Limb (tissue), 2 donors: ENCODE results near the gene ORM1.
"Not testable (repeated sequence)": the region's sequence is repeated elsewhere in the genome, so short reads cannot be mapped to it uniquely, and the experiment has no call there.

Experiments
- DNase-seq, 2 donors: peaks; one replicate each; pipeline ENCODE4 v3.0.0-alpha.2; 2016; ENCODE audit errors: extremely low spot score in 2 of 2

The ORM1 gene

GRCh38 chr9:114304416-114305188, 18.3 kb upstream of the ORM1 start:
- DNase-seq, result peak in 1 of 2 donors; percentile 26

- DNase-seq, result no peak
Observed at GRCh38 chr9:114307899-114308267, 15.0 kb upstream of the ORM1 start.

- peak in 1 of 2 donors; percentile 20 for DNase-seq
Observed at GRCh38 chr9:114308361-114308950, 14.4 kb upstream of the ORM1 start.

GRCh38 chr9:114309096-114309495, 13.8 kb upstream of the ORM1 start:
- peak in 1 of 2 donors; percentile 15 for DNase-seq

- DNase-seq, result no peak
Observed at GRCh38 chr9:114310471-114311450, 12.1 kb upstream of the ORM1 start.

GRCh38 chr9:114311571-114312512, 11.1 kb upstream of the ORM1 start:
- DNase-seq, result no peak

- no peak for DNase-seq
Observed at GRCh38 chr9:114312513-114312875, 10.4 kb upstream of the ORM1 start.

GRCh38 chr9:114313186-114313585, 9.7 kb upstream of the ORM1 start:
- DNase-seq, result no peak

- DNase-seq, result peak in 1 of 2 donors; percentile 5
Observed at GRCh38 chr9:114314256-114314867, 8.5 kb upstream of the ORM1 start.

- DNase-seq, result peak in 1 of 2 donors; percentile 24
Observed at GRCh38 chr9:114314881-114315722, 7.8 kb upstream of the ORM1 start.

- no peak for DNase-seq
Observed at GRCh38 chr9:114315723-114316363, 7.1 kb upstream of the ORM1 start.

GRCh38 chr9:114316605-114317230, 6.2 kb upstream of the ORM1 start:
- DNase-seq, result peak in 1 of 2 donors; percentile 24

- DNase-seq, result no peak
Observed at GRCh38 chr9:114317665-114318357, 5.1 kb upstream of the ORM1 start.

- no peak for DNase-seq
Observed at GRCh38 chr9:114318416-114318815, 4.5 kb upstream of the ORM1 start.

GRCh38 chr9:114319147-114319546, 3.8 kb upstream of the ORM1 start:
- no peak for DNase-seq

- not testable (repeated sequence) for DNase-seq
Observed at GRCh38 chr9:114320710-114321109, 2.2 kb upstream of the ORM1 start.

GRCh38 chr9:114321759-114322158, 1.1 kb upstream of the ORM1 start:
- no peak for DNase-seq
